WTC11 (cell line): ENCODE results near the gene CST8.

Experiments used
- MLX ChIP-seq: sonication (generic); formaldehyde crosslinking; IDR thresholded peaks from 2 replicates; pipeline ENCODE4 v1.8.1; 2023; ENCODE audit warnings: mild to moderate bottlenecking, missing genetic modification reagents, moderate library complexity
- NFE2L1 ChIP-seq: sonication (generic); formaldehyde crosslinking; IDR thresholded peaks from 2 replicates; pipeline ENCODE4 v1.8.1; 2023; ENCODE audit warnings: missing genetic modification reagents
- TEAD4 ChIP-seq: sonication (generic); formaldehyde crosslinking; IDR thresholded peaks from 2 replicates; pipeline ENCODE4 v1.8.0; 2022; ENCODE audit warnings: mild to moderate bottlenecking, missing genetic modification reagents
- ZNF263 ChIP-seq: sonication (generic); formaldehyde crosslinking; IDR thresholded peaks from 2 replicates; pipeline ENCODE4 v1.8.1; 2022; ENCODE audit warnings: low read depth, mild to moderate bottlenecking, moderate library complexity, missing genetic modification reagents

- TF ChIP-seq TEAD4, result no peak
- TF ChIP-seq ZNF263 (CRISPR knock-in tag), result no peak
- no peak for TF ChIP-seq MLX (CRISPR knock-in tag)
- no peak for TF ChIP-seq NFE2L1 (CRISPR knock-in tag)
These were observed 37.1 kb upstream of the CST8 start for GRCh38 chr20:23453549-23454543.
